Measurements from ENCODE around the gene TPO. TPM values are rescaled to one million over a fixed set of nuclear protein-coding genes. Genes with fewer than 3 reads are reported as not detected.

Gene TPO
- total RNA-seq, 1 donor: 0.21 TPM

GRCh38 chr2:1586251-1586922, 173.1 kb downstream of the TPO start:
- Histone ChIP-seq H3K27me3 (ENCODE audit: insufficient read depth, low read length) (no peaks in the 10 kb centered on the region), H3K4me1 (ENCODE audit: insufficient read depth, low read length) (no peaks in the 10 kb centered on the region), H3K9me3 (ENCODE audit: low read depth, low read length) (no peaks in the 10 kb centered on the region), H3K4me3 (ENCODE audit: low read length) (no peak overlapping the region)

- Histone ChIP-seq H3K4me1 (ENCODE audit: insufficient read depth, low read length) (no peaks in the 10 kb centered on the region), H3K27me3 (ENCODE audit: insufficient read depth, low read length) (no peaks in the 10 kb centered on the region), H3K9me3 (ENCODE audit: low read depth, low read length) (no peaks in the 10 kb centered on the region), H3K4me3 (ENCODE audit: low read length) (no peak overlapping the region)
Measured at GRCh38 chr2:1586923-1587840, 173.9 kb downstream of the TPO start.

- H3K4me1 ChIP-seq (ENCODE audit: insufficient read depth, low read length): no peaks in the 10 kb centered on the region
- no peaks in the 10 kb centered on the region for H3K27me3 ChIP-seq (ENCODE audit: insufficient read depth, low read length)
- no peaks in the 10 kb centered on the region for H3K9me3 ChIP-seq (ENCODE audit: low read depth, low read length)
- no peak overlapping the region for H3K4me3 ChIP-seq (ENCODE audit: low read length)
Measured at GRCh38 chr2:1588051-1588977, 175.1 kb downstream of the TPO start.

GRCh38 chr2:1588978-1589621, 175.8 kb downstream of the TPO start:
- no peaks in the 10 kb centered on the region for H3K27me3 ChIP-seq (ENCODE audit: insufficient read depth, low read length)

GRCh38 chr2:1590596-1591460, 177.6 kb downstream of the TPO start:
- H3K27me3 ChIP-seq (ENCODE audit: insufficient read depth, low read length): no peaks in the 10 kb centered on the region
- no peak overlapping the region for H3K4me3 ChIP-seq (ENCODE audit: low read length)
- H3K9me3 ChIP-seq (ENCODE audit: low read depth, low read length): no peaks in the 10 kb centered on the region
- no peaks in the 10 kb centered on the region for H3K4me1 ChIP-seq (ENCODE audit: insufficient read depth, low read length)

More at GRCh38 chr2:1588978-1589621, 175.8 kb downstream of the TPO start:
- no peaks in the 10 kb centered on the region for H3K9me3 ChIP-seq (ENCODE audit: low read depth, low read length)
- H3K4me1 ChIP-seq (ENCODE audit: insufficient read depth, low read length): no peaks in the 10 kb centered on the region
- no peak overlapping the region for H3K4me3 ChIP-seq (ENCODE audit: low read length)

GRCh38 chr2:1591461-1591770, 178.2 kb downstream of the TPO start:
- Histone ChIP-seq H3K9me3 (ENCODE audit: low read depth, low read length) (no peaks in the 10 kb centered on the region), H3K27me3 (ENCODE audit: insufficient read depth, low read length) (no peaks in the 10 kb centered on the region), H3K4me3 (ENCODE audit: low read length) (no peak overlapping the region), H3K4me1 (ENCODE audit: insufficient read depth, low read length) (no peaks in the 10 kb centered on the region)

All from mononuclear cell (primary cell).